ENCODE results near the gene GPR142. TPM values are rescaled to one million over a fixed set of nuclear protein-coding genes. Genes with fewer than 3 reads are reported as not detected.
A peak's percentile ranks its signal among the peaks of the same experiment; 100 is the strongest.

GPR142 gene
- total and polyA plus RNA-seq, 2 of the 13 experiments (the other 11 are each of a cell fraction or from before 2014, with no cell fraction given) = not detected

DNA sequence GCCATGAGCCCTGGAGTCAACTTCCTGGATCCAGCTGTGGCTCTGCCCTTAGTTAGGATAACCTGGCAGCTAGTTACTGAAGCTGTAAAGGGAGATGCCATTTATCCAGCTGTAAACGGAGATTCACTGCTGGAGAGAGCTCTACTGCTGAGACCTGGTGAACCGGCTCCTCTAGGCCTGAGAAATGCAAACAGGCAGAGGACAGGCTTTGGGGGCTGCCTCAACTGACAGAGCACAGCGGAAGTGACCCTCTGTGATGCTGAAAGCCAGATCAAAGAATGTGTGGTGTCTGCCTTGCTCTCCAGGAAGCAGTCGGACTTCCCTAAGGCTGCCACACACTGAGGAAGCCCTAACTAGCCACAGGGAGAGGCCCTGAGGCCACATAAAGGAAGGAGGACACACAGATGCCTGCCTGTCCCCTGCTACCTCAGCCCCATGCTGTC, 42.7 kb downstream of the GPR142 start (continued):
- no peak for TF ChIP-seq YEATS4 (CRISPR knock-in tag; IDR thresholded peaks at IDR 0.05; ENCODE audit: borderline replicate concordance)
- TF ChIP-seq EHMT2 (IDR thresholded peaks at IDR 0.05; ENCODE audit: borderline replicate concordance, low read depth, low read length) = no peak
- TF ChIP-seq ZNF251 (CRISPR knock-in tag; IDR thresholded peaks at IDR 0.05) = no peak
- TF ChIP-seq ZNF609 (CRISPR knock-in tag; IDR thresholded peaks at IDR 0.05; ENCODE audit: borderline replicate concordance) = no peak
- TF ChIP-seq ARID3A (IDR thresholded peaks at IDR 0.05; ENCODE audit: low read depth, low read length) = no peak
- TF ChIP-seq, protein P1, sequence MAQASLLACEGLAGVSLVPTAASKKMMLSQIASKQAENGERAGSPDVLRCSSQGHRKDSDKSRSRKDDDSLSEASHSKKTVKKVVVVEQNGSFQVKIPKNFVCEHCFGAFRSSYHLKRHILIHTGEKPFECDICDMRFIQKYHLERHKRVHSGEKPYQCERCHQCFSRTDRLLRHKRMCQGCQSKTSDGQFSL (CRISPR knock-in tag; IDR thresholded peaks at IDR 0.05) = no peak
- TF ChIP-seq ZNF441 (CRISPR knock-in tag; IDR thresholded peaks at IDR 0.05; ENCODE audit: borderline replicate concordance) = no peak
- TF ChIP-seq, protein P2, sequence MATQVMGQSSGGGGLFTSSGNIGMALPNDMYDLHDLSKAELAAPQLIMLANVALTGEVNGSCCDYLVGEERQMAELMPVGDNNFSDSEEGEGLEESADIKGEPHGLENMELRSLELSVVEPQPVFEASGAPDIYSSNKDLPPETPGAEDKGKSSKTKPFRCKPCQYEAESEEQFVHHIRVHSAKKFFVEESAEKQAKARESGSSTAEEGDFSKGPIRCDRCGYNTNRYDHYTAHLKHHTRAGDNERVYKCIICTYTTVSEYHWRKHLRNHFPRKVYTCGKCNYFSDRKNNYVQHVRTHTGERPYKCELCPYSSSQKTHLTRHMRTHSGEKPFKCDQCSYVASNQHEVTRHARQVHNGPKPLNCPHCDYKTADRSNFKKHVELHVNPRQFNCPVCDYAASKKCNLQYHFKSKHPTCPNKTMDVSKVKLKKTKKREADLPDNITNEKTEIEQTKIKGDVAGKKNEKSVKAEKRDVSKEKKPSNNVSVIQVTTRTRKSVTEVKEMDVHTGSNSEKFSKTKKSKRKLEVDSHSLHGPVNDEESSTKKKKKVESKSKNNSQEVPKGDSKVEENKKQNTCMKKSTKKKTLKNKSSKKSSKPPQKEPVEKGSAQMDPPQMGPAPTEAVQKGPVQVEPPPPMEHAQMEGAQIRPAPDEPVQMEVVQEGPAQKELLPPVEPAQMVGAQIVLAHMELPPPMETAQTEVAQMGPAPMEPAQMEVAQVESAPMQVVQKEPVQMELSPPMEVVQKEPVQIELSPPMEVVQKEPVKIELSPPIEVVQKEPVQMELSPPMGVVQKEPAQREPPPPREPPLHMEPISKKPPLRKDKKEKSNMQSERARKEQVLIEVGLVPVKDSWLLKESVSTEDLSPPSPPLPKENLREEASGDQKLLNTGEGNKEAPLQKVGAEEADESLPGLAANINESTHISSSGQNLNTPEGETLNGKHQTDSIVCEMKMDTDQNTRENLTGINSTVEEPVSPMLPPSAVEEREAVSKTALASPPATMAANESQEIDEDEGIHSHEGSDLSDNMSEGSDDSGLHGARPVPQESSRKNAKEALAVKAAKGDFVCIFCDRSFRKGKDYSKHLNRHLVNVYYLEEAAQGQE (IDR thresholded peaks at IDR 0.05; ENCODE audit: borderline replicate concordance in 1 of 2, low read depth in 1 of 2, low read length in 2 of 2) = no peak
- no peak for TF ChIP-seq MXD4 (CRISPR knock-in tag; IDR thresholded peaks at IDR 0.05)
- no peak for TF ChIP-seq SMAD1 (CRISPR knock-in tag; IDR thresholded peaks at IDR 0.05; ENCODE audit: borderline replicate concordance, low read depth)
- TF ChIP-seq ZBTB43 (CRISPR knock-in tag; conservative IDR thresholded peaks at IDR 0.05) = peak; percentile 22; the same call in 1 of the 2 replicates
- TF ChIP-seq ZNF44 (CRISPR knock-in tag; IDR thresholded peaks at IDR 0.05) = no peak
- TF ChIP-seq CHD4 (IDR thresholded peaks at IDR 0.05; ENCODE audit: borderline replicate concordance, low read length) = no peak
- TF ChIP-seq ZNF33A (CRISPR knock-in tag; IDR thresholded peaks at IDR 0.05; ENCODE audit: borderline replicate concordance) = no peak
- TF ChIP-seq CEBPG (CRISPR knock-in tag; IDR thresholded peaks at IDR 0.05) = no peak

Data from HepG2 (cell line).